Naive B cell (primary cell): Measurements from ENCODE around the gene TAAR9. TPM values are rescaled to one million over a fixed set of nuclear protein-coding genes. Genes with fewer than 3 reads are reported as not detected.

Experiments
- ATAC-seq, 2 donors: fragments of 150-1000 bp; cut with Tn5 transposase; 2 replicates each; pipeline ENCODE4 v1.10.0; 2021; ENCODE audit warnings: low read depth in 2 of 2, mild to moderate bottlenecking in 2 of 2, moderate library complexity in 2 of 2
- DNase-seq: peaks from one replicate; pipeline ENCODE4 v3.0.0; 2022
- H3K27ac Mint-ChIP-seq, 6 donors: one replicate each; pipeline ENCODE4 v1.8.0; 2020 to 2022; ENCODE audit warnings: mild to moderate bottlenecking in 6 of 6, mixed read lengths in 6 of 6, moderate library complexity in 5 of 6, inconsistent platforms in 2 of 6
- H3K27me3 Mint-ChIP-seq, 3 donors: one replicate each; pipeline ENCODE4 v1.8.0; 2021 to 2022; ENCODE audit warnings: mixed read lengths in 3 of 3, mild to moderate bottlenecking in 1 of 3
- H3K36me3 Mint-ChIP-seq, 2 donors: one replicate each; pipeline ENCODE4 v1.8.0; 2020 to 2022; ENCODE audit warnings: mixed read lengths in 2 of 2, inconsistent platforms in 1 of 2, mild to moderate bottlenecking in 1 of 2
- H3K4me1 Mint-ChIP-seq, 3 donors: one replicate each; pipeline ENCODE4 v1.8.0; 2020 to 2022; ENCODE audit warnings: mixed read lengths in 3 of 3, inconsistent platforms in 1 of 3, mild to moderate bottlenecking in 1 of 3, moderate library complexity in 1 of 3
- H3K4me3 Mint-ChIP-seq, 8 donors: one replicate each; pipeline ENCODE4 v1.8.0; 2020 to 2022; ENCODE audit warnings: mild to moderate bottlenecking in 8 of 8, mixed read lengths in 8 of 8, moderate library complexity in 8 of 8, inconsistent platforms in 2 of 8
- H3K9me3 Mint-ChIP-seq, 7 donors: one replicate each; pipeline ENCODE4 v1.8.0; 2020 to 2022; ENCODE audit warnings: mixed read lengths in 7 of 7, mild to moderate bottlenecking in 5 of 7, inconsistent platforms in 2 of 7, moderate library complexity in 1 of 7
- polyA plus RNA-seq, 6 donors: library from polyadenylated mRNA; unstranded; fragments of 300-500 nt; fragmentation: Illumina TruSeq; gene quantifications; one replicate each; pipeline ENCODE4 v1.2.3, GENCODE V29; 2021; ENCODE audit warnings: low read depth in 6 of 6

The TAAR9 gene, protein sequence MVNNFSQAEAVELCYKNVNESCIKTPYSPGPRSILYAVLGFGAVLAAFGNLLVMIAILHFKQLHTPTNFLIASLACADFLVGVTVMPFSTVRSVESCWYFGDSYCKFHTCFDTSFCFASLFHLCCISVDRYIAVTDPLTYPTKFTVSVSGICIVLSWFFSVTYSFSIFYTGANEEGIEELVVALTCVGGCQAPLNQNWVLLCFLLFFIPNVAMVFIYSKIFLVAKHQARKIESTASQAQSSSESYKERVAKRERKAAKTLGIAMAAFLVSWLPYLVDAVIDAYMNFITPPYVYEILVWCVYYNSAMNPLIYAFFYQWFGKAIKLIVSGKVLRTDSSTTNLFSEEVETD
- polyA plus RNA-seq: not detected

DNA sequence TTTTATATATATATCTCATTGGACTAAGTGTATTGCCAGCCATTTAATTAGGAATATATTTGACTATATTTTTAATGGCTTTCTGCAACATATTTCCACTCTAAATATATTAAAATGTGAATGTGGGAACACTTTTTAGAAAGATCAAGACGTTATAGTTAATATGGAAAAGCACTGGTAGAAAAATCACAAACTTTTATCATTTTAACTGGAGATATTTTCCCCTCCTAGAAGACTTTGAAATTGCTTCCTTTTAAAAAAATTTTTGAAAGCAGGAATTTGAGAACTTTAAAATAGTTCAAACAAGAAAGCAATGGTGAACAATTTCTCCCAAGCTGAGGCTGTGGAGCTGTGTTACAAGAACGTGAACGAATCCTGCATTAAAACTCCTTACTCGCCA, at the start of gene TAAR9:
Gene TAAR9 (plus strand): TSS at position 301 of the 400 bp plus-strand sequence. CDS start 13 bp downstream, at position 314.
- no peak for DNase-seq
- peak within 1 kb of the TSS in 1 of 6 donors; percentile 3 for H3K27ac Mint-ChIP-seq
- H3K36me3 Mint-ChIP-seq: peaks cover 5 to 8% of the 10 kb centered on the region in 2 donors
- no peak within 1 kb of the TSS for H3K4me3 Mint-ChIP-seq
- ATAC-seq: no peak
- peaks cover 26 to 33% (median 31%) of the 10 kb centered on the region in 3 donors for H3K27me3 Mint-ChIP-seq
- H3K9me3 Mint-ChIP-seq: peaks cover 0 to 15% (median 7%) of the 10 kb centered on the region in 7 donors
- peaks cover 0 to 5% (median 0%) of the 10 kb centered on the region in 3 donors for H3K4me1 Mint-ChIP-seq

DNA sequence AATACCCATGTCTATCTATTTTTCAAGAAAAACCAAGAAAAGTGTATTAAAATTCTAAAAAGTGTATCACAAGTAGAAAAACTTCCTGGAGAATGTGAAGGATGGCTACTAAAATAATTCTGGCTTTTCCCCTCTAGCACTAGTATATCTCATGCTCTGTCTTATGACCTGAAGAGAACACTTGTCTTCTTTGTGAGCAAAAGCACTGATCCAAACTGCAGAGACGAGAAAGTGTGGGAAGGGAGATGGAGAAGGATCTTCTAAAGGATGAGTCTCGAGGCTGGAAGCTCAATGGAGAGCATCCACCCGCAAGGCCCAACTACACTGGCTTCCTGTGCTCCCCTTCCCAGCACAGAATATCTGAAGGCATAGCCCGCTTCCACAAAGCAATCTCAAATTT, 48.7 kb upstream of the TAAR9 start:
- no peak overlapping the region for H3K4me3 Mint-ChIP-seq
- H3K36me3 Mint-ChIP-seq: peaks cover 20 to 38% of the 10 kb centered on the region in 2 donors
- DNase-seq (no peak), ATAC-seq (no peak)
- H3K27me3 Mint-ChIP-seq: no peaks in the 10 kb centered on the region
- peaks cover 0 to 8% (median 2%) of the 10 kb centered on the region in 7 donors for H3K9me3 Mint-ChIP-seq
- peaks cover 28 to 49% (median 35%) of the 10 kb centered on the region in 3 donors for H3K4me1 Mint-ChIP-seq
- H3K27ac Mint-ChIP-seq: no peak overlapping the region

DNA sequence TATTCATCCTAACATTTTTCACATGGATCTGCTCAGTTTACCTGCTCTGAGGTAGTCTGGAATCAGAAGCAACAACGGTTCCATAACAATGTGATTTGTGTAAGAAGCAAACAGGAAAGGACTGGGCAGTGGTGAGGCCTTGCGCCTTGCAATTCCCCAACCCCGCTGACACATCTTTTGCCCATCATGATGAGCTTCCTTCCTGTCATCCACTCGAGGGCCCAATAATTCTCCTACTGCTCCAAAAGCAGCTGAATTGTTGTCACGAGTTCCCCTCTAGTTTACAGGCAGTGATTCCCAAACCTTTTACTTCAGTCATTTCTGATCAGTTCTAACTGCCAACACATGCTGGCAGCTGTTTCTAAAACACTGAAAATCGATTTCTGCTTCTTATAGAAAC, 48.1 kb upstream of the TAAR9 start:
- peaks cover 0 to 8% (median 2%) of the 10 kb centered on the region in 7 donors for H3K9me3 Mint-ChIP-seq
- peaks cover 29 to 49% (median 35%) of the 10 kb centered on the region in 3 donors for H3K4me1 Mint-ChIP-seq
- ATAC-seq (peak; percentile 34 to 52), DNase-seq (no peak)
- H3K4me3 Mint-ChIP-seq: no peak overlapping the region
- no peak overlapping the region for H3K27ac Mint-ChIP-seq
- no peaks in the 10 kb centered on the region for H3K27me3 Mint-ChIP-seq
- H3K36me3 Mint-ChIP-seq: peaks cover 24 to 43% of the 10 kb centered on the region in 2 donors

DNA sequence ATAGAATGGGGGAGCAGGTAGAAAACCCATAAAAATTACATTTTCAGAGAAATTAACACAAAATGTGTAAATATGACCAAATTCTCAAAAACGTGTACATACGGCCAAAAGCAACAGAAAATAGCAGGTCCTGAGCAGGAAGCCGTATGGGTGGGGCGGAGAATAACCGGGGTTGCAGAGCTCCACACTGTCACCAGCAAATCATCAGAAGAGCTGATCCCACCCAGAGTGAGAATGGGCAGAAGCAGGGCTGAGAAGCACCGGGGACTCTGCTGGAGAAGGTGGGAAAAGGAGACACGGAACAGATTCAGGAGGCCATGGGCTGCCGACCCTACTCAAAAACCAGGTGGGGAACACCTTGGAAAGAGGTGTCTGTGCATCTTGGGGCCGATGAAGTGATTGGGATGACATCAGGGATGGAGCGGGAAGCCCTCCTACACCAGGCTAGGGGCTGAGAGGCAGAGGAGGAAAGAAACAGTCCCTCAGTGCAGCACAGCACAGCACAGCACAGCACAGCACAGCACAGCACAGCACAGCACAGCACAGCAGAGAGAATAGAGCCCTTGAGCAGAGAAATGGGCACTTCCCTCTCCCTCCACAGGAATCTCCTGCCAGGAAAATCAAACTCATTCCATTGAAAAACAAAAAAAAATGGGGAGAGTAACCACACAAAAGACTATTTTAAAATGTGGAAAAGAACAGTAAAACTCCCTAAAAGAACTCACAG, 47.4 kb upstream of the TAAR9 start:
- H3K4me1 Mint-ChIP-seq: peaks cover 28 to 49% (median 36%) of the 10 kb centered on the region in 3 donors
- no peak overlapping the region for H3K4me3 Mint-ChIP-seq
- H3K27me3 Mint-ChIP-seq: no peaks in the 10 kb centered on the region
- DNase-seq (no peak), ATAC-seq (peak; percentile 60 to 66)
- peaks cover 0 to 8% (median 2%) of the 10 kb centered on the region in 7 donors for H3K9me3 Mint-ChIP-seq
- no peak overlapping the region for H3K27ac Mint-ChIP-seq
- peaks cover 24 to 37% of the 10 kb centered on the region in 2 donors for H3K36me3 Mint-ChIP-seq

DNA sequence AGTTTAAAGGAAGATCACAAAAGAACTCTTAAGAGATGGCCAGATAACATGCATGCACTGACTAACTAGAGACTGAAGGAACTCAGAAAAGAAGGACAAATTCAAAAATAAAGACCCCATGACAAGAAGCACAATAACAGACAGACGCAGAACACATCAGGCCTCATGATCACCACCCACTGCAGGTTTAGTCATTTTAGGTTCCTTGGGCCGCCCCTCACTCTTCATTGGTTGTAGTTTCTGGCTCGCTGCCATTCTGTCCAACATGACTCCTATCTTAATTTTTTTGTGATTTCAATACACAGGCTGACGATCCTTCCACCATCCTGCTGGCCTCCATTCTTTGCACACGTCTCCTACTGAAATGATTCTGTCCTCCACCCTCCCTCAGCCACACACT, 46.8 kb upstream of the TAAR9 start:
- ATAC-seq: peak in 1 of 2 donors; percentile 15
- peaks cover 0 to 8% (median 2%) of the 10 kb centered on the region in 7 donors for H3K9me3 Mint-ChIP-seq
- no peak for DNase-seq

DNA sequence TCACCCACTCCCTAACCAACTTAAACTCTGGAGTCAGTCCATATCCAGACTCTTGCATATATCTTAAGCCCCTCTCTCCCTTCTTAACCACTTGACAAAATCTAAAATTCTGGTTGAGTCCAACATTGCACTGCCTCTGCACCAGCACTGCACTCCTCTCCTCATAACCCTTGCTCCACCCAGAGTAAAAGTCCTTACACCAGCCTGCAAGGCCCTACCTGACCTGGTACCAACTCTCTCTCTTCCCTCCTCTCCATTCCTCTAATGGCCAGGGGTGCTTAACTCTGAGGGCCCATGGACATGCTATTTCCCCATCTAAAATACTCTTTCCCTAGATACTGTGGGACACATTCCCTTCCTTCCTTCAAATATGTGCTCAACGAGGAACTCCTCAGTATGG, 46.2 kb upstream of the TAAR9 start:
- no peak overlapping the region for H3K4me3 Mint-ChIP-seq
- DNase-seq: no peak
- H3K27ac Mint-ChIP-seq: no peak overlapping the region
- ATAC-seq: no peak
- H3K4me1 Mint-ChIP-seq: peaks cover 30 to 56% (median 39%) of the 10 kb centered on the region in 3 donors
- peaks cover 24 to 28% of the 10 kb centered on the region in 2 donors for H3K36me3 Mint-ChIP-seq
- H3K27me3 Mint-ChIP-seq: no peaks in the 10 kb centered on the region
- H3K9me3 Mint-ChIP-seq: peaks cover 0 to 6% (median 2%) of the 10 kb centered on the region in 7 donors

More for the DNA sequence above, 46.8 kb upstream of the TAAR9 start:
- H3K36me3 Mint-ChIP-seq: peaks cover 24 to 30% of the 10 kb centered on the region in 2 donors
- no peak overlapping the region for H3K27ac Mint-ChIP-seq
- peaks cover 28 to 52% (median 37%) of the 10 kb centered on the region in 3 donors for H3K4me1 Mint-ChIP-seq
- H3K27me3 Mint-ChIP-seq: no peaks in the 10 kb centered on the region
- no peak overlapping the region for H3K4me3 Mint-ChIP-seq

DNA sequence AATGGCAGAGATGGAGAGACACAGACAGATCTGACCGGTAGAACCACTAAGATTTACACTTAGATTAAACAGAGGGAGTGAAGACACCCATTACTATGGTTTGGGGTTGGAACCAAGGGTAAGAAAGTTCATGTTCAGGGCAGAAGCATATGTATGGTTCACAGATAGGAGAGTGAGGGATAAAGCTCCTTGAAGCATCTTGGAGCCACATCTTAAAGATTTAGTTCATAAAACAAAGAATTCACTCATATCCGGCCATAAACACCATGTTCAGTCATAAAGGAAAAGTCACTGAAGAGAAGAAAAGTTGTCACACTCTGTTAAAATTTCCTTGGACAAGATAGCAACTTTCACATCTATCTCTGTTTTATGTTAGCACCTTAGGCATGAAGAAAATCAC, 43.1 kb upstream of the TAAR9 start:
- Mint-ChIP-seq H3K27me3 (no peaks in the 10 kb centered on the region), H3K4me1 (peaks cover 51 to 59% (median 51%) of the 10 kb centered on the region in 3 donors), H3K27ac (peak overlapping the region in 5 of 6 donors; percentile 88 to 92 (median 90)), H3K36me3 (peaks cover 34 to 40% of the 10 kb centered on the region in 2 donors), H3K4me3 (peak overlapping the region in 5 of 8 donors; percentile 75 to 88 (median 81)), H3K9me3 (peaks cover 0 to 7% (median 4%) of the 10 kb centered on the region in 7 donors)
- DNase-seq: no peak
- no peak for ATAC-seq

DNA sequence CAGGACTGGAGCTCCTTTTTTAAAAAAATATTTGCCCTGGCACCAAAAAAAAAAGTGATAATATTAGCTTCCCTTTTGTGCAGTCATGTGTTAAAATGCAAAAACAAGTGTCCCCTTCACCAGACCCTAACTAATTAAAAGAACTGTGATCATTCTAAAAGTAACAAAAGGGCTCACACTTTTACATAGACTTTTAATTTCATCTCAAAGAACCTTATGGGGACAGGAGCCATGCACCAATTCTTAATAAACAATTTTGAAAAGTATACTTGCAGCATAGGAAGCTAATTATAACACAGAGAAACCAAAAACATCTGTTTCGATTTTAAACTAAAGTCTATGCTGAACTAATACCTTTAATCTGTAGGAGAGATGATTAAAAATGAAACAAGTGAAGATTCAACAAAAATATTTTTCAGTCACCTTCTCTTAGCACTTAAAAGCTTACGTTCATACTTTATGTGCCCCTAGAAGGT, 42.4 kb upstream of the TAAR9 start:
- H3K36me3 Mint-ChIP-seq: peaks cover 41 to 47% of the 10 kb centered on the region in 2 donors

DNA sequence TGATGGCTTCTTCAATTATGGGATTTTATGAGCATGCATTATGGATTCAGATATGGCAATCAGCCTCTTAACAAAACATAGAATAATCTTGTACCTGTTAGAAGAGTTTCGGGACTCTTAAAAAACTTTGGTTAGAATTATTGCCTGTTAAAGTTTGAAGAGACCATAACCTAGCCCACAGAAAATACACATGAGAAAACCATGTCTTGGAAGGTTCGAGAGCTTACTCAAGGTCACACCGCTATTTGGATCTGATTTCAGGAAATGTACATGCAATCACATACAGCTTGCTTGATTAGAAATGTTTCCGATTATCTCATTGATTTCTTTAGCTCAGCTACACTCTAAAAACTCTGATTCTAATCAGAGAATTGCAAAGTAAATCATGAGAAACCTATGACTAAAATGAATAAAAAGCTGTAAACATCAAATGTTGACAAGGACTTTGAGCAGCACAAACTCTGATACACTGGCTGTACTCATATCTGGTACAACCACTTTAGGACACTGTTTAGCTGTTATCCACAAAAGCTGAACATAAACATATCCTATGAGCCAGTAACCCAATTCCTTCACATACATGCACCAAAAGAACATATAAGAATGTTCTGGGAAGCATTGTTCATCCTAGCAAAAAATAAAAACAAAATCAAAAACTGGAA, 41.4 kb upstream of the TAAR9 start:
- no peak for DNase-seq
- ATAC-seq: no peak
- Mint-ChIP-seq H3K36me3 (peaks cover 49 to 55% of the 10 kb centered on the region in 2 donors), H3K27me3 (no peaks in the 10 kb centered on the region), H3K9me3 (peaks cover 0 to 7% (median 4%) of the 10 kb centered on the region in 7 donors), H3K27ac (peak overlapping the region in 5 of 6 donors; percentile 33 to 89 (median 63)), H3K4me3 (peak overlapping the region in 5 of 8 donors; percentile 14 to 87 (median 75)), H3K4me1 (peaks cover 66 to 76% (median 68%) of the 10 kb centered on the region in 3 donors)

More for the DNA sequence above, 42.4 kb upstream of the TAAR9 start:
- Mint-ChIP-seq H3K4me3 (peak overlapping the region in 5 of 8 donors; percentile 75 to 88 (median 81)), H3K9me3 (peaks cover 0 to 7% (median 4%) of the 10 kb centered on the region in 7 donors), H3K4me1 (peaks cover 58 to 66% (median 58%) of the 10 kb centered on the region in 3 donors), H3K27me3 (no peaks in the 10 kb centered on the region), H3K27ac (peak overlapping the region in 5 of 6 donors; percentile 14 to 92 (median 89))
- ATAC-seq (peak; percentile 65 to 66), DNase-seq (peak; percentile 69)

DNA sequence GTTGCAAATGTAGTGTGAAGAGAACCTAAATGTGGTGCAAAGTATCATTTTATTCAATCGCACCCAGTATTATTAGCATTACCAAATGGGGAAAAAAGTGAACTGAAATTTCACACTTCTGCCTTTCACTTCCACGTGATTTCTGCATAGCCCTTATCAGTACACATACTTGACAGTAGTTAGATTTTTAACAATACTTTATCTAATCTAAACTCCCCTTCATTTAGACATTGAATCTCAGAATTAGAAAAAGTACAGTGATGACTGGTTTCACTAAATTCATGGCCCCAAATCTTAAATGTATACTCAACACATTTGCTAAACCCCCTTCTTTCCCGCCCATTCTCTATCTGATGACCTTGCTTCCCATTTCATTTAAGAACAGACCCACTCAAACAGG, 39.4 kb upstream of the TAAR9 start:
- ATAC-seq: peak; percentile 85 to 88
- Mint-ChIP-seq H3K4me1 (peaks cover 70 to 88% (median 86%) of the 10 kb centered on the region in 3 donors), H3K9me3 (peaks cover 0 to 7% (median 0%) of the 10 kb centered on the region in 7 donors)

DNA sequence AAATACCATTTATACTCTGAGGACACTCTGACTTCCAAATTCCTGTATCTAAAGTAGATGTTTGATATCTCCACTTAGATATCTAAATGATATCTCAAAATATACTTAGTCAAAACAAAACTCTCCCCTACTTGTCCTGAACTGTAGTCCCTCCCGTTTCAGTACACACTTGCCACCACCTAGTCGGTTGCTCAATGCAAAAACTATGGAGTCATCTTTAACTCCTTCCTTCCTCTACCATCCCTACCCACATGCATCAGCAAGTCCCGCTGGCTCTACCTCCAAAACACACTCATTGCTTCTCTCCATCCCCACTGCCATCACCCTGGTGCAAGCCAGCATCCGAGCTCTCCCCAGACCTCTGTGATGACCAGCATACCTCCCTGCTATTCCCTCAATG, 38.3 kb upstream of the TAAR9 start:
- H3K27me3 Mint-ChIP-seq: no peaks in the 10 kb centered on the region

More for the DNA sequence above, 39.4 kb upstream of the TAAR9 start:
- H3K27me3 Mint-ChIP-seq: no peaks in the 10 kb centered on the region
- H3K4me3 Mint-ChIP-seq: peak overlapping the region; percentile 68 to 90 (median 79)
- peak overlapping the region in 5 of 6 donors; percentile 67 to 94 (median 91) for H3K27ac Mint-ChIP-seq
- peak; percentile 69 for DNase-seq
- peaks cover 54% of the 10 kb centered on the region in 2 donors for H3K36me3 Mint-ChIP-seq

DNA sequence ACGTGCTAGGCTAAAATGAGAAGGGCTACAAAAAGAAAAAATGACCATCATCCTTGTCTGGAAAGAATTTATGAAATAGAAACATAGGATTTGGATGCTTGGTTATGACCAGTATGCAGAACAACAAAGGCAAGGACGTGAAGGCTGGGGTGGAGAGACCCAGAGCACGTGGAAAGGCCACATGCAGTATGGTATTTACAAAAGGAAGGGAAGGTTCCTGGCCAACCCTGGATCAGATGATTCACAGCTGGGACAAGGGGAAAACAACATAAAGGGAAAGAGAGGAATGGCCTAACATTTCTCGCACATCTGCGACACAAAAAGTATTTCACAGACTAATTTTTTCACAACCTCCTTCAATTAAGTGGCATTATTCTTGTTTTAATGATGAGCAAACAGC, 33.3 kb upstream of the TAAR9 start:
- DNase-seq (no peak), ATAC-seq (no peak)
- peaks cover 48 to 67% of the 10 kb centered on the region in 2 donors for H3K36me3 Mint-ChIP-seq
- no peaks in the 10 kb centered on the region for H3K27me3 Mint-ChIP-seq
- H3K9me3 Mint-ChIP-seq: peaks cover 0 to 2% (median 0%) of the 10 kb centered on the region in 7 donors
- peak overlapping the region in 5 of 6 donors; percentile 73 to 90 (median 81) for H3K27ac Mint-ChIP-seq
- peak overlapping the region; percentile 51 to 89 (median 76) for H3K4me3 Mint-ChIP-seq
- peaks cover 77 to 94% (median 90%) of the 10 kb centered on the region in 3 donors for H3K4me1 Mint-ChIP-seq

More for the DNA sequence above, 38.3 kb upstream of the TAAR9 start:
- H3K27ac Mint-ChIP-seq: peak overlapping the region in 5 of 6 donors; percentile 63 to 96 (median 91)
- H3K4me3 Mint-ChIP-seq: peak overlapping the region; percentile 38 to 90 (median 78)
- no peak for ATAC-seq
- H3K36me3 Mint-ChIP-seq: peaks cover 50% of the 10 kb centered on the region in 2 donors
- H3K4me1 Mint-ChIP-seq: peaks cover 73 to 91% (median 90%) of the 10 kb centered on the region in 3 donors
- H3K9me3 Mint-ChIP-seq: peaks cover 0 to 7% (median 0%) of the 10 kb centered on the region in 7 donors
- no peak for DNase-seq
